Epithelial cell of esophagus (primary cell): ENCODE results near the gene AUH.
A peak's percentile ranks its signal among the peaks of the same experiment; 100 is the strongest.

Source experiments
- DNase-seq: peaks from one replicate; pipeline ENCODE4 v3.0.0; 2010; ENCODE audit warnings: low read depth
- H3K4me3 ChIP-seq: 2 replicates; pipeline ENCODE4 v1.5.1; 2011; ENCODE audit warnings: mild to moderate bottlenecking, low read length, control low read depth
- TF ChIP-seq, protein P1 (sequence below): IDR thresholded peaks from 2 replicates; pipeline ENCODE4 v1.5.1; 2011; ENCODE audit warnings: low read depth, mild to moderate bottlenecking, low read length, control low read depth, inconsistent platforms; ENCODE audit not compliant: insufficient read depth; ENCODE audit errors: missing control alignments

Gene AUH

DNA sequence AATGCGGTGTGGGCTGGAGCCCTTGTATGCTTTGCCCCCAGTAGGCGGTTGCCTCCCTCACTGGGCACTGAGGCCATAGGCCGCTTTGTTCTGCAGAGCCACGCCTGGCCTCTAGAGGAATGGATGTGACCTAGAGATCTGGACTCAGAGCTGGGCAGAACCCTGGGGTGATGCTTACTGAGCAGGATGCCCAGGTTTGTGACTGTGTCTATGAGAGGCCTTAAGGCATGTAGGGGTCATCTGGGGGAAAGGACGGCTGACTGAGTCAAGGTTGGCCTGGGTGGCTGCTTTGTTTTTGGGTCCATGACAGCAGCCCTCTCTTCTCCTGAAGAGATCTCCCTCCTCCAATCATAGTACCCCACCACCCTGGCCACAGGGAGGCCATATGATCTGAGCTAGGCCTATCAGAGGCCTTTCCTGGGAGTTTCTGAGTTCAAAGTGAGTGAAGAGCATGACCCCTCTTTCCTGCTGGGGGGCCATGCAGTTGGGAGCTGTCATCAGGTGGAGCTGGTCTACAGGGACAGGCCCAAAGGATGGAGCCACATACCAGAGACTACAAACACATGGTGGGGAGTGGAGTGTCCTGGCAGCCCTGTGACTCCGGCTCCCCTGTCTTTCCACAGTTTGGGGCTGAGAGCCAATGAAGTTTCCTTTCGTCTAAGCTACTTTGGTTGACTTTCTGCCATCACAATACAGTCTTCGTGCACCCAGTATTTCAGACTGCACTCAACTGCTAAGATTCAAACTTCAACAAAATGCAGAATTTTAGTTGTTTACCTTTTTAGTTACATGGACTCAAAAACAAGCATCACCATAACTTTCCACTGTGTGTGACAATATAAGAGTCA is 165.4 kb downstream of the AUH start:
- DNase-seq, result no peak
- TF ChIP-seq, protein P1, sequence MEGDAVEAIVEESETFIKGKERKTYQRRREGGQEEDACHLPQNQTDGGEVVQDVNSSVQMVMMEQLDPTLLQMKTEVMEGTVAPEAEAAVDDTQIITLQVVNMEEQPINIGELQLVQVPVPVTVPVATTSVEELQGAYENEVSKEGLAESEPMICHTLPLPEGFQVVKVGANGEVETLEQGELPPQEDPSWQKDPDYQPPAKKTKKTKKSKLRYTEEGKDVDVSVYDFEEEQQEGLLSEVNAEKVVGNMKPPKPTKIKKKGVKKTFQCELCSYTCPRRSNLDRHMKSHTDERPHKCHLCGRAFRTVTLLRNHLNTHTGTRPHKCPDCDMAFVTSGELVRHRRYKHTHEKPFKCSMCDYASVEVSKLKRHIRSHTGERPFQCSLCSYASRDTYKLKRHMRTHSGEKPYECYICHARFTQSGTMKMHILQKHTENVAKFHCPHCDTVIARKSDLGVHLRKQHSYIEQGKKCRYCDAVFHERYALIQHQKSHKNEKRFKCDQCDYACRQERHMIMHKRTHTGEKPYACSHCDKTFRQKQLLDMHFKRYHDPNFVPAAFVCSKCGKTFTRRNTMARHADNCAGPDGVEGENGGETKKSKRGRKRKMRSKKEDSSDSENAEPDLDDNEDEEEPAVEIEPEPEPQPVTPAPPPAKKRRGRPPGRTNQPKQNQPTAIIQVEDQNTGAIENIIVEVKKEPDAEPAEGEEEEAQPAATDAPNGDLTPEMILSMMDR, result no peak
- no peak overlapping the region for H3K4me3 ChIP-seq

DNA sequence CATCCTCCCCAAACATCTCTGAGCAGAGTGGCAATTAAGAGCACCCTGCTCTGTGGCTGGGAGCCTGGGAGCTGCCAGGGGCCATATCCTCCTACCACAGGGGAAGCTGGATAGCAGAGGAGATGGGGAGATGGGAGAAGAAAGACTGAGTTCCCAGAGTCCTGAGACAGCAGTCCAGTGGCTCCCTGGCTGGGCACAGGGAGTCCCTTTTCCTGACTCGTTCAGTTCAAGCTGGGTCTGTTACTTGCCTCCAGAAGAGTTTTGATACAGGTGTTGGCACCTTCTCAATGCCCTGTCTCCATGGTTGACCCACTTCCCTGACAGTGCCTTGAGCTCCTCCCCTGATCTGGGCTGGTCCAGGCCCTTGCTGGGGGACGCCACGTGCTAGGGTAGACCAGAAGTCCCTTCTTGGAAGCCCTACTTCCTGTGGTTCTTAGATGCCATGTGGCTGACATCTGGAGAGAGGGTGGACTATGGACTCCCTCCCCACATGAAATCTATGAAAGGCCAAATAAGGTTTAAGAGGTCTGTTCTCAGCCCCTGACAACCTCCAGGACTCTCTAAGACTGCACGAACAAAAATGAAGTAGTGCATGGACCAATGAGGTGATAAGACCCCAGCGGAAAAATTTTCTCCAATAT is 166.2 kb downstream of the AUH start:
- DNase-seq, result no peak
- TF ChIP-seq, protein P1, result no peak
- no peak overlapping the region for H3K4me3 ChIP-seq

DNA sequence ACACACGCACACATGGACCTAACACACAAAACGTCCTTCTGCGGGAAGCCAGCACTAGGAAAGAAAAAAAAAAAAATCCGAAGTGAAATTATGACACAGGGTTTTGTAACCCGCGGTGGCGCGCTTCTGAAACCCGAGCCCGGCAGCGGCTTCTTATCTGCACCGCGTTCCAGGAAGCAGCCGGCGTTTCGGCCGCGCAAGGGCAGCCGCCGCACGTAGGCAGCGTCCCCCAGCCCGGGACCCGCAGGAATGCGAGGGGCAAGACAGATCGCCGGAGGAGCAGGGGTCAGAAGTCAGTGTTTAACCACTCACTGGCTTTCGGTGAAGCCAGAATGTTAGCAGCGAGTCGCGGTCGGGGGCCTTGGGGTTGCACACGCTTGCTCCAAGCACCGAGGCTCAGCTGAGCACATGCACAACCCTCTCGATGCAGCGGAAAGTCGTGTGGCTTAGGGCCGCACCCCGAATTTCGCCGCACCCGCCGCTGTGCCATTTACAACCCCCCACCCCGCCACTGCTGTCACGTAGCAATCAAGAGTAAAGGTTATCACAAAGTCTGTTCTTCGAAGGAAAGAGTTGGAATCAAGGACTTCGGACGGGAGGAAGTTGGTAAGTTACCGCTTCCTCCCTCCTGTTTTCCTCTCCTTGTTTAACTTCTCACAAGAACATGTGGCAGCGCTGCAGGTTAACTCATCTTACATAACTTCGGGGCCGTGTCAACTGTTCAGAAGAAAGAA is 167.9 kb downstream of the AUH start:
- peak overlapping the region; percentile 15 for H3K4me3 ChIP-seq
- peak; percentile 85 for DNase-seq
- TF ChIP-seq, protein P1, result no peak

DNA sequence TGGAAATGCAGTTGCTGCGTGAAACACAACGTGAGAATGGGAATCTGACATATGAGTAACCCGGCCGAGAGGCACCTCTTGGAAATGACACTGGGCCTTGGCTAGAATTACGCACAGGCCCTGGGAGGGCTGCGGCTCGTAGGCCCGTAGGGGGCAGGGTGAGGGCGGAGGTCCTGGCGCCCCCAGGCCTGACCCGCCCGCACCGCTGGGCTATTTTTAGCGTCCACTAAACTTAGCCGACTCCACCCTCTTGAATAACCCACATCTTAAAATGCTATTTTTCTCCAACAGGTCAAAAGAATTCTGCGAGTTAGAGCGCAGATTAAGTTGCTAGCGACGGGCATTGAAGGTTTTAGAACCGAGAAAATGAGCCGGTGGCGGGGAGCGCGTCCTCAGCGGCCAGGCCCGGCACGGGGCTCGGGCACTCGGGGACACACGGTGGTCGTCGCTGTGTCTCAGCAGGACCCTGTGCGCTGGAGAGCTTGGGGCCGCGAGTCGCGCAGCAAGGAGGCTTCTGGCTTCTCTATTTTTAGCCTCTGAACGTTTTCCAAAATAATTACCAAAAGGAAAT is 168.5 kb downstream of the AUH start:
- peak; percentile 97 for DNase-seq
- peak overlapping the region; percentile 12 for H3K4me3 ChIP-seq
- TF ChIP-seq, protein P1, result no peak

DNA sequence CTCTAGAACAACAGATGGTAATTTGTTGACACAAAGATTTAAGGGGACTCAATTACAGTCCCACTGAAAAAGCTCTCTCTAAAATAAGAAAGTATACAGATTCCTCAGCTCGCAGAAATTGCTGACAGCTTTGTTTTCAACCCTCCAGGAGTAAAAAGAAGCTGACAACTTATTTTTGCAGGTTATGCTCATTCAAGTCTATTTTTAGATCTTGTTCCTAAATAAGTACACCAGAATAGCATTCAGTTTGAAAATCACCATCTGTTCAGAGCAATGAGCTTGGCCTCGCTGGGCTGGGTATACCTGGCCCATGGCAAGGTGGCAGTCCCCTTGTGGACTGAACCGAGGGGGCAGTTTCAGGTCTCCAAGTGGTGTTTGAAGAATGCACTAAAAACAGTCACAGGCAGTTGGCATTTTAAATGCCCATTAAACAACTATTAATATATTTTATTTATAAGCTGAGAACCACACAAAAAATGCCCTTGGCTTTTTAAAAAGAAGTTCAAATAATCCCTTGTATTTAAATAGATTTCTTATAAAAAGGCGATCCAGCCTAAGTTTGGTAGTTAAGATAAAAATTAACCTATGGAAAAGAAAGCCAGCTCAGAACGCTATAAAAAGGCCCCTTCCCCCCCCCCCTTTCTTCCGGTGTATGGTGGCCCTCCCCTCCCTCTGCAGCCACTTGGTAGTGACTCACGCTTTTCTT is 169.2 kb downstream of the AUH start:
- no peak overlapping the region for H3K4me3 ChIP-seq
- TF ChIP-seq, protein P1, result no peak
- no peak for DNase-seq
